Loucy (cell line): ENCODE data around the gene DDOST.

Experiments
- H2AFZ ChIP-seq: fragments of 200-600 bp; sonication (generic); 2 replicates; pipeline ENCODE4 v1.6.0; 2016; ENCODE audit warnings: antibody characterized with exemption, mild to moderate bottlenecking, low read length, moderate library complexity
- H3F3A ChIP-seq: fragments of 200-600 bp; 2 replicates; pipeline ENCODE4 v1.6.0; 2016; ENCODE audit warnings: antibody characterized with exemption, low read depth, mild to moderate bottlenecking
- H3K27me3 ChIP-seq: fragments of 200-600 bp; sonication (generic); 2 replicates; pipeline ENCODE4 v1.6.1; 2014; ENCODE audit warnings: low read length, mild to moderate bottlenecking; ENCODE audit not compliant: insufficient read depth, poor library complexity, severe bottlenecking
- H3K36me3 ChIP-seq: fragments of 200-600 bp; sonication (generic); 2 replicates; pipeline ENCODE4 v1.6.1; 2016; ENCODE audit warnings: low read length; ENCODE audit not compliant: insufficient read depth
- H3K4me1 ChIP-seq: fragments of 200-600 bp; sonication (generic); 2 replicates; pipeline ENCODE4 v1.5.1; 2014; ENCODE audit warnings: low read length, mild to moderate bottlenecking; ENCODE audit not compliant: insufficient read depth, poor library complexity, severe bottlenecking
- H3K4me2 ChIP-seq: fragments of 200-600 bp; sonication (generic); 2 replicates; pipeline ENCODE4 v1.6.0; 2014; ENCODE audit warnings: antibody characterized with exemption, low read length, low read depth, mild to moderate bottlenecking; ENCODE audit not compliant: poor library complexity, severe bottlenecking
- H3K4me3 ChIP-seq: fragments of 200-600 bp; sonication (generic); 2 replicates; pipeline ENCODE4 v1.5.1; 2014; ENCODE audit warnings: low read length, mild to moderate bottlenecking, mixed read lengths; ENCODE audit not compliant: poor library complexity, severe bottlenecking
- H3K79me2 ChIP-seq: fragments of 200-600 bp; sonication (generic); 2 replicates; pipeline ENCODE4 v1.6.1; 2014; ENCODE audit warnings: low read length; ENCODE audit not compliant: insufficient read depth
- H3K9ac ChIP-seq: fragments of 200-600 bp; sonication (generic); 2 replicates; pipeline ENCODE4 v1.6.0; 2014; ENCODE audit warnings: mild to moderate bottlenecking, low read depth, low read length, moderate library complexity; ENCODE audit not compliant: poor library complexity, severe bottlenecking
- H3K9me2 ChIP-seq: fragments of 200-600 bp; sonication (generic); replicated peaks from 2 replicates; pipeline ENCODE4 v1.6.1; 2016; ENCODE audit warnings: low read depth, low read length, mixed read lengths
- H3K9me3 ChIP-seq: fragments of 200-600 bp; sonication (generic); 2 replicates; pipeline ENCODE4 v1.6.1; 2014; ENCODE audit warnings: mild to moderate bottlenecking, antibody characterized with exemption, low read length, low read depth; ENCODE audit not compliant: insufficient read depth
- H4K20me1 ChIP-seq: fragments of 200-600 bp; sonication (generic); 2 replicates; pipeline ENCODE4 v1.6.0; 2014; ENCODE audit warnings: antibody characterized with exemption, low read length, mild to moderate bottlenecking; ENCODE audit not compliant: insufficient read depth, poor library complexity, severe bottlenecking
- CTCF ChIP-seq: fragments of 200-600 bp; sonication (generic); conservative IDR thresholded peaks from 2 replicates; pipeline ENCODE4 v1.5.1; 2014; ENCODE audit warnings: mild to moderate bottlenecking, antibody characterized with exemption, low read length
- EZH2phosphoT487 ChIP-seq: fragments of 200-600 bp; IDR thresholded peaks from 2 replicates; pipeline ENCODE4 v1.6.1; 2018; ENCODE audit warnings: antibody characterized with exemption, mild to moderate bottlenecking, moderate library complexity, borderline replicate concordance

Gene DDOST

GRCh38 chr1:20604678-20605077, 56.5 kb downstream of the DDOST start:
- Histone ChIP-seq H3K36me3 (no peaks in the 10 kb centered on the region), H2AFZ (no peak overlapping the region; the same call in 1 of the 2 replicates), H3K9ac (no peak overlapping the region), H3K4me2 (no peak overlapping the region), H3K27me3 (no peaks in the 10 kb centered on the region), H3K9me2 (no peaks in the 10 kb centered on the region), H3F3A (no peaks in the 10 kb centered on the region), H3K9me3 (no peaks in the 10 kb centered on the region), H3K79me2 (no peaks in the 10 kb centered on the region), H4K20me1 (no peaks in the 10 kb centered on the region), H3K4me3 (no peak overlapping the region), H3K4me1 (no peaks in the 10 kb centered on the region)
- no peak for TF ChIP-seq CTCF
- no peak for TF ChIP-seq EZH2phosphoT487

DNA sequence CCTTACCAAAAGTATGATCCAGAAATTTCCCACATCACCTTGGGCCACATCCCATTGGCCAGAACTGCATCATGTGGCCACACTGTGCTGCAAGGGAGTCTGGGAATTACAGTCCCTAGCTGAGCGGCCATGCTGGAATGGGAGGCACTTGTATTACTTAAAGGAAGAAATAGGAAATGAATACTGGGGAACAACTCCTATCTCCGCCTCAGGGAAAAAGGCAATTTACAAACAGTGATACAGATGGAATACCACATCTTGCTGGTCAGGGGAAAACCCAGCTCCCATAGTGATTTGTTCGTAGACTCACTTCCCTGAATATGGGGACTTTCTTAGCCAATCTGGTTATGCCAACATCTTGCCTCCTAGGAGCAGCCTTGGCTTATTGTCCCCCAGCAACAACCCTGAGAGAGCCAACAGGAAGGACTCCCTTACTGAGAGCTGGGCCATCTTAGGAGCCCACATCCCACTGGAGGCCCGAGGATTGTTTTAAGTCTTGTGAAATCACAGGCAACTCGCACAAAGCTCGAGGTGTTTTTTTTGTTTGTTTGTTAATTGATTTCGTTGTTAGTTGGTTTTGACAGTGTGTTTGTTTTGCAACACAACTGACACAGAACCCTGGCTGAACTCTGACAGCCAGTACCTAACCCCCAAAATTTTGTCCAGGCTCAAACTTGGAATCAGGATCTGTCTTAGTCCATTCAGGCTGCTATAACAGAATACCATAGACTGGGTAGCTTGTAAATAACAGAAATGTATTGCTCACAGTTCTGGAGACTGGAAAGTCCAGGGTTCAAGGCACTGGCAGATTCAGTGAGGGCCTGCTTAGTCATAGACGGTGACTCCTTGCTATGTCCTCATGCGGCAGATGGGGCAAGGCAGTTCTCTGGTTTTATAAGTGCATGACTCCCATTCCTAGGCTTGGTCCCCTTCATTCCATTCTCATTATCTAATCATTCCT, 57.4 kb downstream of the DDOST start:
- no peaks in the 10 kb centered on the region for H3K4me1 ChIP-seq
- H3K9me3 ChIP-seq, result no peaks in the 10 kb centered on the region
- no peaks in the 10 kb centered on the region for H3F3A ChIP-seq
- H3K4me2 ChIP-seq, result no peak overlapping the region
- no peak overlapping the region for H2AFZ ChIP-seq
- H3K9me2 ChIP-seq, result no peaks in the 10 kb centered on the region
- H3K79me2 ChIP-seq, result no peaks in the 10 kb centered on the region
- H3K36me3 ChIP-seq, result no peaks in the 10 kb centered on the region
- H3K9ac ChIP-seq, result no peak overlapping the region
- no peaks in the 10 kb centered on the region for H3K27me3 ChIP-seq
- no peaks in the 10 kb centered on the region for H4K20me1 ChIP-seq
- TF ChIP-seq CTCF (no peak), EZH2phosphoT487 (no peak)
- no peak overlapping the region for H3K4me3 ChIP-seq

DNA sequence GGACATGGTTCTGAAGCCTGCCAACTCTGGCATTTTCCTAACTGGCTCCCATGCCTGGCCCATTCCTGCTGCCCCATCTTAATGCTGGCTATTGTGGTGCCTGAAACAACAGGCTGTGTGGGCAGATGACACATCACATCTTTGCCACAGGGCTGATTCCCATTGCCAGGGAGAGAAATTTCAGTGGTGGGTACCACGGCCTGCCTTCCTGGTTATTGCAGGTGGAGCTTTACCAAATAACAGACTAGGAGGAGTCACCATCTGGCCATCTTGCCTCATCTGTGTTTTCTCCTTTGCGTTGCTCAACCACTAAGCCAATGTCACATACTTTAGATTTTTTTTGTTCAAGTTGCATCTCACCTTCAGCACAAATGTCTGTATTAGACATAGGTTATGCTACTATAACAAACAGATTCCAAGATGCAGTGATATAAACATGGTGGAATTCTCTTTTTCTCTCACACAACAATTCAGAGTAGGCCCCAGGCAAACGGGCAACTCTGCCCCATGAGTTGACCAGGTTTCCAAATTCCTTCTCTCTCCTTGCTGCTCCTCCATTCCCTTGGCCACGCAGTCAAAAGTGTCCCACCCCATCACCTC, 58.2 kb downstream of the DDOST start:
- TF ChIP-seq EZH2phosphoT487 (no peak), CTCF (no peak)
- H3F3A ChIP-seq, result no peaks in the 10 kb centered on the region
- no peak overlapping the region for H3K4me3 ChIP-seq
- H3K4me1 ChIP-seq, result no peaks in the 10 kb centered on the region
- no peak overlapping the region for H3K4me2 ChIP-seq
- H3K9ac ChIP-seq, result no peak overlapping the region
- no peaks in the 10 kb centered on the region for H3K27me3 ChIP-seq
- H4K20me1 ChIP-seq, result no peaks in the 10 kb centered on the region
- no peaks in the 10 kb centered on the region for H3K9me3 ChIP-seq
- no peaks in the 10 kb centered on the region for H3K36me3 ChIP-seq
- H3K79me2 ChIP-seq, result no peaks in the 10 kb centered on the region
- no peaks in the 10 kb centered on the region for H3K9me2 ChIP-seq
- H2AFZ ChIP-seq, result no peak overlapping the region
